Epidermal melanocyte (primary cell): ENCODE results near the gene CWC27.
"Not testable (repeated sequence)": the region's sequence is repeated elsewhere in the genome, so short reads cannot be mapped to it uniquely, and the experiment has no call there.

Source experiments
- DNase-seq: peaks from one replicate; pipeline ENCODE4 v3.0.0; 2011; ENCODE audit warnings: low spot score; ENCODE audit not compliant: insufficient read length

Gene CWC27

GRCh38 chr5:64921386-64921785 lies 152.7 kb downstream of the CWC27 start:
- DNase-seq: no peak

- DNase-seq: no peak
Measured at GRCh38 chr5:64923151-64923685, 154.5 kb downstream of the CWC27 start.

GRCh38 chr5:64925123-64925522 lies 156.4 kb downstream of the CWC27 start:
- DNase-seq: no peak

- DNase-seq: no peak
Measured at GRCh38 chr5:64929833-64930232, 161.1 kb downstream of the CWC27 start.

GRCh38 chr5:64930672-64931318 lies 162.1 kb downstream of the CWC27 start:
- DNase-seq: no peak

GRCh38 chr5:64939422-64939771 lies 170.7 kb downstream of the CWC27 start:
- DNase-seq: not testable (repeated sequence)

GRCh38 chr5:64939772-64940510 lies 171.2 kb downstream of the CWC27 start:
- no peak for DNase-seq

- DNase-seq: no peak
Measured at GRCh38 chr5:64942460-64942859, 173.7 kb downstream of the CWC27 start.

- no peak for DNase-seq
Measured at GRCh38 chr5:64944868-64945267, 176.1 kb downstream of the CWC27 start.

- no peak for DNase-seq
Measured at GRCh38 chr5:64947031-64947430, 178.3 kb downstream of the CWC27 start.

- DNase-seq: no peak
Measured at GRCh38 chr5:64947801-64948200, 179.1 kb downstream of the CWC27 start.

- no peak for DNase-seq
Measured at GRCh38 chr5:64949331-64949730, 180.6 kb downstream of the CWC27 start.

GRCh38 chr5:64952951-64953673 lies 184.4 kb downstream of the CWC27 start:
- DNase-seq: no peak

- no peak for DNase-seq
Measured at GRCh38 chr5:64954518-64954917, 185.8 kb downstream of the CWC27 start.

- DNase-seq: no peak
Measured at GRCh38 chr5:64958757-64959391, 190.1 kb downstream of the CWC27 start.

- DNase-seq: no peak
Measured at GRCh38 chr5:64963278-64963677, 194.5 kb downstream of the CWC27 start.

- DNase-seq: no peak
Measured at GRCh38 chr5:64968591-64969110, 199.9 kb downstream of the CWC27 start.

GRCh38 chr5:64969578-64969977 lies 200.8 kb downstream of the CWC27 start:
- no peak for DNase-seq

- DNase-seq: no peak
Measured at GRCh38 chr5:64971513-64971912, 202.8 kb downstream of the CWC27 start.

GRCh38 chr5:64971990-64972389 lies 203.3 kb downstream of the CWC27 start:
- no peak for DNase-seq

GRCh38 chr5:64972591-64972990 lies 203.9 kb downstream of the CWC27 start:
- DNase-seq: no peak

- no peak for DNase-seq
Measured at GRCh38 chr5:64973215-64973614, 204.5 kb downstream of the CWC27 start.
